ENCODE results near the gene TACC3.

Gene TACC3

DNA sequence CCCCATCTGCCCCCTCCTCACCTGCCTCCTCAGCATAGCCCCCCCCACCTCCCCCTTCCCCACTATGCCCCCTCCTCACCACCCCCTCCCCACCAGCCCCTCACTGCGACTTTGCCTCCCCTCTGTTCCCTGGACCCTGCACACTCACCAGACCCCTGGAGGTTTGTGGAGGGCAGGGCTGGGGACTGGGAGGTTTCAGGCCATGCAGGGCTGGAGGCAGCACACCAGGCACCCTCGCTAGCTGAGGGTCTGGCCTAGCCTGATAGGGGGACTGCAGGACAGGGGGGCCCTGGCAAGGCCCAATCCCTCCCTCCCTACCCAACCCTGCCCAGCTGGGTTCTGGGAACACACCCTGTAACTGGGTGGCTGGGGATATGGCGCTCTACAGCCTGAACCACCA, 28.0 kb downstream of the TACC3 start:
- TF ChIP-seq, protein P1, sequence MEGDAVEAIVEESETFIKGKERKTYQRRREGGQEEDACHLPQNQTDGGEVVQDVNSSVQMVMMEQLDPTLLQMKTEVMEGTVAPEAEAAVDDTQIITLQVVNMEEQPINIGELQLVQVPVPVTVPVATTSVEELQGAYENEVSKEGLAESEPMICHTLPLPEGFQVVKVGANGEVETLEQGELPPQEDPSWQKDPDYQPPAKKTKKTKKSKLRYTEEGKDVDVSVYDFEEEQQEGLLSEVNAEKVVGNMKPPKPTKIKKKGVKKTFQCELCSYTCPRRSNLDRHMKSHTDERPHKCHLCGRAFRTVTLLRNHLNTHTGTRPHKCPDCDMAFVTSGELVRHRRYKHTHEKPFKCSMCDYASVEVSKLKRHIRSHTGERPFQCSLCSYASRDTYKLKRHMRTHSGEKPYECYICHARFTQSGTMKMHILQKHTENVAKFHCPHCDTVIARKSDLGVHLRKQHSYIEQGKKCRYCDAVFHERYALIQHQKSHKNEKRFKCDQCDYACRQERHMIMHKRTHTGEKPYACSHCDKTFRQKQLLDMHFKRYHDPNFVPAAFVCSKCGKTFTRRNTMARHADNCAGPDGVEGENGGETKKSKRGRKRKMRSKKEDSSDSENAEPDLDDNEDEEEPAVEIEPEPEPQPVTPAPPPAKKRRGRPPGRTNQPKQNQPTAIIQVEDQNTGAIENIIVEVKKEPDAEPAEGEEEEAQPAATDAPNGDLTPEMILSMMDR (IDR thresholded peaks at IDR 0.05; ENCODE audit: borderline replicate concordance, control extremely low read depth, extremely low read depth, insufficient read depth, missing control alignments): no peak
- no peak for DNase-seq (ENCODE audit: low spot score)
- in situ Hi-C loops (cut with MboI; ENCODE audit: low sequenced_read_pairs, unreplicated experiment): no loop called here

DNA sequence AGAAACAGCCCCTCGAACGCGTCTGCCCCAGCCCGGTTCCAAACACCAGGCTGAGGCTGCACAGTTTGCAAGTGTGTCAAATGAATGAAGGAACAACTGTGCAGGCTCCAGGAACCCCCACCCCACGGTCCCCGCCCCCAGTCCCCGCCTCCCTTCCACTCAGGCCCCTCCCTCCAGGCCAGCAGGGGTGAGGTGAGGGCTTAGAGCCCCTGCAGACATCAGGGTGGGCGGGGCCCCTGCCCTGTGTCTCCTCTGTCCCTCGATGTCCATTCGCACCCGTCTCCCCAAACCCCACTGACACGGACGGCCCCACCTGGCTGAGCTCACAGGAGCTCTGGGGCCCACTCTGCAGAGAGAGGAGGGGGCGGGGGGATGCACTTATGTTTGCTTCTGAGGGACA, 28.5 kb downstream of the TACC3 start:
- TF ChIP-seq, protein P1 (IDR thresholded peaks at IDR 0.05; ENCODE audit: borderline replicate concordance, control extremely low read depth, extremely low read depth, insufficient read depth, missing control alignments): no peak
- in situ Hi-C loops (cut with MboI; ENCODE audit: low sequenced_read_pairs, unreplicated experiment): no loop called here

DNA sequence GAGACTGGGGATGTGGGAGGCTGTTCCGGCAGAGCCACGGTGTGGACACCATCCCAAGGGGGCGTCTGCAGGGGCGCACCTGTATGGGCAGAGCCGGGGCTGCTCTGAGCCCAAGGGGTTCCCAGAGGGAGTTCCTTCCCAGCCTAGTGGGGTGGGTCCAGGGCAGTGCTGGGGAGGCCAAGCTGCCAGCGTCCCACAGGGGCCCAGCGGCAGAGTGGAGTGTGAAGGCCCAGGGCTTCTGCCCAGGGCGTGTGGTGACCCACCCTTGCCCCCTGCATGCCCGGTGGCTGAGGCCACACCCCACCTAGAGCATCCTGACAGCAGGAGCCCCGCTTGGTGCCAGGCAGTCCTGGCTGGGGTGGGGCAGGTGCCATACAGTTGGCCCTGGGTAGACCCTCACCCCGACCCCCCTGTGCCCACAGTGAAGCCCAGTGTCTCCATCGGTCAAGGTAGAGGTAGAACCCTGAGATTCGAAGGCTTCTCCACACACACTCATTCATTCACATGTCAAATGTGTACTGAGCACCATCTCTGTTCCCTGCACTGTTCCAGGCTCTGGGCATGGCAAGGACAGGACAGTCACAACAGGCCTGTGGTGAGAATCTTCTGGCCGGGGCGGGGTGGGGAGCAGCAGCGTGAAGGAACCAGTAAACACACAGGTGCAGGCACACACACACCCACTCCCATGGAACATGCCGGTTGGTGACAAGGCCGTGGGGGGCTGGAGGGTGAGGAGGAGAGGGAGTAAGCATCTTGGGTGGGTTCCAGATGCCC, 29.2 kb downstream of the TACC3 start:
- in situ Hi-C loops (cut with MboI; ENCODE audit: low sequenced_read_pairs, unreplicated experiment): no loop called here
- DNase-seq (ENCODE audit: low spot score): no peak
- TF ChIP-seq, protein P1 (IDR thresholded peaks at IDR 0.05; ENCODE audit: borderline replicate concordance, control extremely low read depth, extremely low read depth, insufficient read depth, missing control alignments): no peak

More for the DNA sequence above, 28.5 kb downstream of the TACC3 start:
- no peak for DNase-seq (ENCODE audit: low spot score)

DNA sequence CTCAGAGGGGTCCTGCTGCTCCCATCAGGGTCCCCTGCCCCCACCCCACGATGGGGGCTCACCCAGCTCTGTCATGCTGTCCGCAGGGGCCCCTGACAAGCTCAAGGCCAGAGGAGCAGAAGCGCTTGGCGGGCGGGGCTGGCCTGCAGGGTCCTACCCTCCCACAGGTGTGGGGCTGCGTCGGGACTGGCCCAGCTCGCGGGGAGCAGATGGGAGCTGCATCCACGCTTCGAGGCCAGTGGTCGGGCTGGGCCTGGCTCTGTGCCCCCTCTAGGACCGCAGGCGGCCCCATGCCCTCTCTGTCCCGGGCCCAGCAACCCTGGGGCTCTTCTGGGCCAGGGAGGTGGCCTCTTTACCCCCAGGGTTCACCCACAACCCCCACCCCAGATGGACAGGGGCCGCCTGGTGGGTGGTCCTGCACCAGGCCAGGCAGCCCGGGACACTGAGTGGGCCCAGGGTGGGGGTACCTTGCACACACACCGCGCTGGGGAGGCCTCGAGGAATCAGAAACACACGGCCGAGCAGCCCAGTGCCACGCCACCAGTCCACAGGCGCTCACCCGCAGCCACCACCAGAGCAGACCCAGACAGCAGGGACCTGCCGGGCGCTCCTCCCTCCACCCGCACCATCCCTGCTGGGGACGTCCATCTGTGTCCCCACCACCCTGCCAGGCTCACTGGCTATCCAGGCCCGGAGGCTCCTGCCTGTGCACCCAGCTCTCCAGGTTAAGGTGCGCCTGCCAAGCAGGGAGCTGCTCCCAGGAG, 30.0 kb downstream of the TACC3 start:
- TF ChIP-seq, protein P1 (IDR thresholded peaks at IDR 0.05; ENCODE audit: borderline replicate concordance, control extremely low read depth, extremely low read depth, insufficient read depth, missing control alignments): no peak
- no peak for DNase-seq (ENCODE audit: low spot score)
- in situ Hi-C loops (cut with MboI; ENCODE audit: low sequenced_read_pairs, unreplicated experiment): no loop called here

DNA sequence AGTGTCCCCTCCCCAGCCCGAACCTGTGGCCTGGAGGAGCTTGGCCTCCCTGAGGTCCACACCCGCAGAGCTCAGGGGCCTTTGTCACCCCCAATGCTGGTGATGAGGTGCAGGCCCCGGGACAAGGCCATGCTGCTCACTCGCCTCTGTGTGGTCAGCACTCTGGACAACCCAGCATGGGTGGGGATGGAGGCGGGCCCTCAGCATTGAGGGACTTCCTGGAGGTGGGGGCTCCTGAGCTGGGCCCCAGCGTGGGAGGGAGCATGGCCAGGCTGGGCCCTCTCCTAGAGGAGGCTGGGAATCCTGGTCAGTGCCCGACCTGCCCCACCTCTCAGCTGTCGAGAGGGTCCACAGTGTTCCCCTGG, 30.6 kb downstream of the TACC3 start:
- TF ChIP-seq, protein P1 (IDR thresholded peaks at IDR 0.05; ENCODE audit: borderline replicate concordance, control extremely low read depth, extremely low read depth, insufficient read depth, missing control alignments): no peak
- in situ Hi-C loops (cut with MboI; ENCODE audit: low sequenced_read_pairs, unreplicated experiment): no loop called here

DNA sequence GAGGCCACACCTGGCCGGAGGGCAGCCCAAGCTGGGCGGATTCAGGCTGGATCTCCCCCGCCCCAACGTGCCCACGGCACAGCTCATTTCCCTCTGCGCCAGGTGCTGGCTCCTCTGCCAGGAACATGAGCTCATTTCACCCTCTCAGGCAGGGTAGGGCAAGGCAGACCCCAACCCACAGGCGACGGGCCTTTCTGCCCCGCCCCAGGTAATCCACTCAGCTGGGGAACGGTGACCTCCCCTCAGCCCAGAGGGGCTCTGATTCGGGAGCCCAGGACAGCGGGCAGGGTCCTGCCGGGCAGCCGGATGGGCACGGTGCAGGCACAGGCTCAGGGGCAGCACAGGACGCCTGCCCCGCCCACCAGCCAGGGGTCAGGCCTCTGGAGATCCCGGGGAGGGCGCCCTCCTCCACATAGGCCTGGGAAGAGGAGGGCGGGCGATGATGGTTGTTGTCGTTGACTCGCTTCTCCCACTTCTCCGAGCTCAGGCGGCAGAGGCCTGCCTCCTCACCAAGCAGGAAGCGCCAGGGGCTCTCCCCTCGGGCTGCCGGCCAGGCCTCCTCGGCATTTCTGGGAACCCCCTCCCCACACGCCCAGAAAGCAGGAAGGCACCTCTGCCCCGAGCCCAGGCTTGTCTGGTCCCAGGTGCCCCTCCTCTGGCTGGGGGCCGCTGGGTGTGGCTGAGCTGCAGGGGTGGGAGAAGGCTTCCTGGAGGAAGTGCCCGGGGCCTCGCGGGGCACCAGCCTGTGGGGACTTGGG, 31.1 kb downstream of the TACC3 start:
- in situ Hi-C loops (cut with MboI; ENCODE audit: low sequenced_read_pairs, unreplicated experiment): no loop called here
- TF ChIP-seq, protein P1 (IDR thresholded peaks at IDR 0.05; ENCODE audit: borderline replicate concordance, control extremely low read depth, extremely low read depth, insufficient read depth, missing control alignments): no peak
- DNase-seq (ENCODE audit: low spot score): no peak

More for the DNA sequence above, 30.6 kb downstream of the TACC3 start:
- DNase-seq (ENCODE audit: low spot score): no peak
